ENCODE measurements around the gene B3GLCT.

- TF ChIP-seq CTCF (IDR thresholded peaks at IDR 0.05 in 8 of 11, conservative IDR thresholded peaks at IDR 0.05 in 3 of 11) (no peak), POLR2A (IDR thresholded peaks at IDR 0.05) (no peak), POLR2AphosphoS5 (IDR thresholded peaks at IDR 0.05) (no peak)
Observed at GRCh38 chr13:31367410-31367809, 167.6 kb downstream of the B3GLCT start.

All from spleen (tissue), 7 donors.